ENCODE data around the gene TXNRD1.
"Not testable (repeated sequence)": the region's sequence is repeated elsewhere in the genome, so short reads cannot be mapped to it uniquely, and the experiment has no call there.

TXNRD1 gene

DNA sequence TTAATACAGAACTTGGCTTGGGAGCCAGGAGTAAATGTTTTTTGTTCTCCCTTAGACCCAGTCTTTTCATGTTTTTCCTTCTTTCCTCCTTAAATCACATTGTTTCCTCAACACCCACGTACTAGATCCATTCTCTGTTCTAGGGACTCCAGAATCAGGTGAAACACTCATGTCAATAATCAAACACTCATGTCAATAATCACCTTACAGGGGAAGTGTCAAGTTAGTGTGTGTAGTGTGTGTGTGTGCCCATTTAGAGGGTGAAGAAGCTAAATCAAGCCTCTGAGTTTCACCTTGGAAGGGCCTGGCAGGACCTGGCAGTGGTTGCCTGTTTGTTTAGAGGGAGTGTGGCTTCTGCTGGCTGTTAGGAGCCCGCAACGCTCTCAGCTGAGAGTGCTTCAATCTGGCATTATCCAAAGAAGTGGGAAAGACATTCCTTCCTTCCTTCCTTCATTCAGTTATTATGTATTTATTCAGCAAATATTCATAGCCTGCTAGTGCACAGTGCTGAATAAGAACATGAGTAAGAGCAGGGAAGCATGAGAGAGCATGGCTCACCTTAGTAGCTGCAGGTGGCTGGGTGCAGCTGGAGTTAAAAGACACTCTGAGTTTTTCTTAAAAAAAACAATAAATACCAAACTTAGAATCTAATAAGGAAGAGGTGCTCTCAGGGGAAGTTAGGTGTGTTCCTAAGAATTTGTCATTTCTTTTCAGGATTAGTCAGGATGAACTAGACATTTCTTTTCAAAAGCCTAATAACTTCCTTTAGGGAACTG is 70.3 kb downstream of the TXNRD1 start:
- peak; percentile 33 for DNase-seq

GRCh38 chr12:104286516-104287482 is 71.2 kb downstream of the TXNRD1 start:
- DNase-seq, result peak; percentile 91

DNA sequence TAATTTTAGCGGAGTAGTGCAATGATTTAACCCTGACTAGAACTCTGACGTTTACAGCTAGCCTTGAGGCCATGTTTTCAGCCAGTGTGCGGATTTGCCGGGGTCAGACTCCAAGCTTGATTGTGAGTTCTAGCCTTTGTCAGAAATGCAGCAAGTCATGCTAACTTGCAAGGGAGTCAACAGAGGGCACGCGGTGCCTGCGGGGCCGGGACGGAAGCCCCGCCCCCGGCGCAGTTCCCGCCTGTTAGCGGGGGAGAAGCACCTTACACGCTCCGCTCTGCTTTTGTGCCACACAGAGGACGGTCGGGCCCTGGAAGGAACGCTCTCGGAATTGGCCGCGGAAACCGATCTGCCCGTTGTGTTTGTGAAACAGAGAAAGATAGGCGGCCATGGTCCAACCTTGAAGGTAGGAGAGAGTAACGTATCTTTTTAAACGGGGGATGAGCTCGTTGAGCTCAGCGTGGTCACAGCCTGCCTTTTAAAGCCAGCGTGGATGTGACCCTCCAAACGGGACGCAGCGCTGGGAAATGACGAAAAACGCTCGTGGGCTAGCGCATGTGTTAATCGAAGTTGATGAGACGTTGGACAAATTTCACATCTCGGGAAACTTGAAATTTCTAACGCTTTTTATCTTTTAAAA is 73.2 kb downstream of the TXNRD1 start:
- DNase-seq, result peak; percentile 87

- no peak for DNase-seq
Observed at GRCh38 chr12:104290320-104290719, 74.7 kb downstream of the TXNRD1 start.

DNA sequence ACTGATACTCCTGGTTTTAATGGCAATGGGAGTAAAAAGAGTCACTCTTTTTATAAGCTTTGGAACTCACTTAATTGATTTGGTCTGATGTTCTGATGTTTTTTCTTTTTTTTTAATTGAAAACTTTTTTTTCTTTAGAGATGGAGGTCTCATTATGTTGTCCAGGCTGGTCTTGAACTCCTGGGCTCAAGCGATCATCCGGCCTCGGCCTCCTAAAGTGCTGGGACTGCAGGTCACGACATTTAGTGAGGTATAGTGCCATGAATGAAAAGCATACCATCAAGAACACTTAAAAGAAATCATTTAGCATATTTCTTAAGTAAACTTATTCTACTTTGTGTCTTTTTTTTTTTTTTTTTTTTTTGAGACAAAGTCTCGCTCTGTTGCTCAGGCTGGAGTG is 75.3 kb downstream of the TXNRD1 start:
- no peak for DNase-seq

DNA sequence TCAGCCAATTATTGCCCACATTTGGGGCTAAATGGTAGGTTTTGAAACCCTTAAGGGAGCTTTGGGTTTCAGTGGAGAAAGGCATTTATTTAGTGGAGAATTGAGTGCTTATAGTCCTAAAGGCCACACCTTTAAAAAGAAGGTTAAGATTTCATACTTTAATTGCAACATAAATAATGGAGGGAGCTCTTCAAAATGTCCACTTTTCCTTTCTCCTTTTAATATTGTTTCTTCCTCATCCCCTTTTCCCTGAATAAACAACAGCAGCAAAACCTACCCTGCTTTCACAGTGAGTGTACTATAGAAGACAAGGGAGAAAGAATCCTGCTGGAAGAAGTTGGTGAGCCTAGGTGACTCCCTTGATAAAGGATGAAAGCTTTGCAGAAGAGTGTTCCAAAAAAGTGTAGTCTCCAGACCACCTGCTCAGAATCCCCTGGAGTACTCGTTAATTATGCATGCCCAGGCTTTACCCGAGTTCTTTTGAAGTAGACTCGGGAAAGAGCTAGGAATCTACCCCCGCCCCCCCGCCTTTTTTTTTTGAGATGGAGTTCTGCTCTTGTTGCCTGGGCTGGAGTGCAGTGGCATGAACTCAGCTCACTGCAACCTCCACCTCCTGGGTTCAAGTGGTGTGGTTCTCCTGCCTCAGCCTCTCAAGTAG is 76.4 kb downstream of the TXNRD1 start:
- no peak for DNase-seq

DNA sequence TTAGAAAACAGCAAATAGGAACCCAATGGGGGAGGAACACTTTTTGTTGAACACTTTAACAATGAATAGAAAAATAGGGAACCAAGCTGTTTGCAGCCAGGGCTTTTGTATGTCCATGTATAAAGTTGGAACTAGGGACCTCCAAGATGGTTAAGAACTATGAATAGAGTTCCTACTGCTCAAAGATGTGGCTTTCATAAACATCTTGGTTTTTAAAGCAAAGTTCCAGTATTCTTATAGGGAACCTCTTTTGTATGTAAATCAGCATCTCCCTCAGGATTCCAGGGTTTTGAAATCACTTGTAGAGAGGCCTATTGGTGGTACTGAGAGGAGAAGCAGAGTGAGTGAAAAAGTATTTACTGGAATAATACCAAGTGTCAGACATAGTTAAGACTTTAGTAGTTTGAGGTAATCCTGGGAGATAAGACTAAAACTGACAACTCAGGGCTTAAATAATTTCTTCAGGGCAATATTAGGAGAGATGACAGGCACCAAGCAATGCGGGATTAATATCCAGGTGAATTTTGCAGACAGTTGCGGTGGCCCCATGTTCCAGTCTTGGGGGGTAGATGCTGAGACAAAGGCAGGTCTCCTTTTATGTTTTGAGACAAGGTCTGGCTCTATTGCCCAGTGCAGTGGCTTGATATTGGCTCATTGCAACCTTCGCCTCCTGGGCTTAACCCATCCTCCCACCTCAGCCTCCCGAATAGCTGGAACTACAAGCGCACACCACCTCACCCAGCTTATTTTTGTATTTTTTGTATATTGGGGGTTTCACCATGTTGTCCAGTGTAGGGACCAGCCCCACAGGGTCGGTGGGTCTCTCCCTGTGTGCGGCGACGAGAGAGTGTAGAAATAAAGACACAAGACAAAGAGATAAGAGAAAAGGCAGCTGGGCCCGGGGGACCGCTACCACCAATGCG is 77.6 kb downstream of the TXNRD1 start:
- DNase-seq, result no peak

- not testable (repeated sequence) for DNase-seq
Observed at GRCh38 chr12:104294158-104294859, 78.7 kb downstream of the TXNRD1 start.

- no peak for DNase-seq
Observed at GRCh38 chr12:104294927-104295668, 79.5 kb downstream of the TXNRD1 start.

DNA sequence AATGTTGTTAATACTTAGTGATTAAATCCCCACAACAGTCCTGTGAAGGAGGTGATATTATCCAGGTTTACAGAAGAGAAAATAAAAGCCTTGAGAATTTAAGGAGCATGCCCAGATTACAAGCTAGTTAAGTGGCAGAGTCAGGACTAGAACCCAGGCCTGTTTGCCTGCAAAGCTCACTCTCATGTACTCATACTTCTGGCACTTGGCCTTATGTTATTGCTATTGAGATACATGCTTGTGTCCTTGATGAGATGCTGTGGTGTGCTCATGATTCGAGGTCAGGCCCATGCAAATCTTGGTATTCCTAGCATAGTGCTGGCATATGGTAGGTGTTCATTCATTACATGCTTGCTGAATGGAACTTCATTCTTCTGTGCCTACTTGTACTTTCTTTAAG is 80.4 kb downstream of the TXNRD1 start:
- no peak for DNase-seq

DNA sequence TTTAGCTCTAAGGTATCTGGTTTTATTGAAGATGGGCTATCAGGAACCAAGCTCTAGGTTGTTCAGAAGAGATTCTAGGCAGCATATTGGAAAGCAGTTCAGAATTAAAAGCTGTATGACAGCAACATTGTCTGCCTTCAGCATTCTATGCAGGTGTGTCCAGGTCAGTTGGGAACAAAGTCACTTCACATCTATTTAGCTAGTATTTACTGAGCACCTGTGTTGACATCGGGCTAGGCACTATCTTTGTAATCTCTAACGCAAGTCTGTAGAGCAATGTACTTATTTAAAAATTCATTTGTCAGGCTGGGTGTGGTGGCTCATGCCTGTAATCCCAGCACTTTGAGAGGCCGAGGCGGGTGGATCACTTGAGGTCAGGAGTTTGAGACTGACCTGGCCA is 81.1 kb downstream of the TXNRD1 start:
- DNase-seq, result no peak

DNA sequence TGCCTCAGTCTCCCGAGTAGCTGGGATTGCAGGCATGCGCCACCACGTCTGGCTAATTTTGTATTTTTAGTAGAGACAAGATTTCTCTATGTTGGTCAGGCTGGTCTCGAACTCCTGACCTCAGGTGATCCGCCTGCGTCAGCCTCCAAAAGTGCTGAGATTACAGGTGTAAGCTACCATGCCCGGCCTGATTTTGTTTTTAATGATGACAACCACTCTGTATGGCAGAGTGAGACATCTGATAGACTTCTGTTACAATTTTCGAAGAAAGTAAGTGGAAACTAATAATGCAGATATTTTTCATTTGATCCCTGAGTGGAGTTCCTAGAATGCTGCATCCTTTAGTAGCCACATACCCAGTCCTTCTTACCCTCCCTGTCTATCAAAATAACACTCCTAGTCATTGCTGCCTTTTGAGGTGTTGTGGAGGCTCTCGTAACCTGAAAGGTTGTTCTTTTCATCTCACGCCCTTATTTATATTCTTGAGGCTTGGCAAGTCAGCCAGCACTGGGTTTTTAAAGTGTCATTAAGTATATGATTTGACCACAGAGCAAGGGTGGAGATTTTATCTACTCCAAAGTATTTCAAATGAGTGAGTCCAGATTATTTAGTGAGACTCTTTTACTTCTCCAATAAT is 82.0 kb downstream of the TXNRD1 start:
- no peak for DNase-seq

DNA sequence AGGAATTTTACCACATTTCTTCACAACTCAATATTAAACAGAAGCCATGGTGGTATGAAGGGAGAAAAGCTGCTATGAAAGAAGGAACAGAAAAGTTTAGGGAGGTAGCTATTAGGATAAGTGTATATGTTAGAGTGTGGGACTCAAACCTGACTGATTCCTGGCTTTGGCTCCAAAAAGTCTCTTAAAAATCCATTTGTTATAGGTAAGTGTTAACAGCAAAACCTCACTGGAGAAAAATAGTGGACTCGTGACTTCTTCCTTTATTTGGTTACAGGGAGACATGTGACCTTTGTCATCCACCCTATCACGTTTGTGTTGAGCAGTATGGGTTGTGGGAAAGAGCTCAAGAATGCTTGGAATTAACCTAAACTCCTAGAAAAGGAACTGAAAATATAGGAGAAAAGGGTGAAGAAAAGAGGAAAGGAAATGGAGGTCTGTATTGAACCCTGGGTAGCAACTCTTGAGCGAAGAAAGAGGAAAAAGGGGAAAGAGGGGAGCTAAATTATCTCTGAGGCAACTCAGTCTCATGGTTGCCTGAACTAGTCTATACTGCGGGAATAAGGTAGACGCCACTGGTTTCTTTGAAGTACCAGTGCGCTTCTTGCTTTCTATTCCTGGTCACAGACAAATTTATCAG is 84.4 kb downstream of the TXNRD1 start:
- no peak for DNase-seq

DNA sequence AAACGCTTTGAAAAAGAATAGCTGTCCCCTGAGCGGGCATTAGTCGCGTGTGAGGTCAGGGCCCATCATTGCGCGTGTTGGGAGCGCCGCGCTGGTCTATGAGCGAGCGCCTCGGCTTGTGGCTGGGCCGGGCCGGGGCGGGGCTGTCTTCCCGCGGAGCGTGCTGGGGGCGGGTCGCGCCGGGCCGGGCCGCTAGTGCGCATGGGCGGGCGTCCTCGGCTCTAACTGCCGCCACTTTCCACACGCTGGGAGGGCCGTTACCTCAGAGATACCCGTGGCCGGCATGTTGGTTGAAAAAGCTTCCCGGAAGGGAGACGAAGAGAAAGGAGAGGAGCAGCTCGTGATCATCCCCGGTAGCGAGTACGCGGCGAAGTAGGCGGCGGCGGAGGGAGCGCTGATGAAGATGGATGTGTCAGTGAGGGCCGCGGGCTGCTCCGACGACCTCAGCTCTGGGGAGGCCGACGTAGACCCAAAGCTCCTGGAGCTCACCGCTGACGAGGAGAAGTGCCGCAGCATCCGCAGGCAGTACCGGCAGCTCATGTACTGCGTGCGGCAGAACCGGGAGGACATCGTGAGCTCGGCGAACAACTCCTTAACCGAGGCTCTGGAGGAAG is 88.1 kb downstream of the TXNRD1 start, which contains the start of gene EID3:
Gene EID3, plus strand, starts transcription at position 202 of the 614 bp plus-strand sequence. Its CDS starts 196 bp downstream, at position 398.
- DNase-seq, result peak; percentile 90

GRCh38 chr12:104304261-104305009 is 88.9 kb downstream of the TXNRD1 start:
- no peak for DNase-seq

DNA sequence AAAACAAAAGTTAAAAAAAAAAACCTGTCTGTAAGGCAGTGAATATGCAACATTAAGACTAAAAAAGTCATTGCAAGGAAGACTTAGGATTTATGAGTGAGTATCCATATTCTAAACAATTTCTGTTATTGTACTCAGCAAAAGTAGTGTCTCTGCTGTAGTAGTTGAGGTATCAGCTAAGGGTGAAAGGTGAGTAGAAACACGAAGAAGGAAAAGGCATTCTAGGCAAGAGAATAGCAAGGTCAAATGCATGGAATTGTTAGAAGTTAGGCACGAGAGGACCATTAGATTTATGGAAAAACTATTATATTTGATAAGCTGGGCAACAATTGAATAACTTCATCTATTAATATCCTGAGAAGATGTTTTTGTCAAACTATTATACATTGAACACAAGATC is 89.8 kb downstream of the TXNRD1 start:
- no peak for DNase-seq

GRCh38 chr12:104306376-104306775 is 90.8 kb downstream of the TXNRD1 start:
- DNase-seq, result no peak

Data from activated naive CD4-positive, alpha-beta T cell treated with anti-CD3 and anti-CD28 coated beads, Interleukin-2, amount 50 U/mL, for 16 hours (primary cell).